ENCODE data around the gene UBE2G2. TPM values are rescaled to one million over a fixed set of nuclear protein-coding genes. Genes with fewer than 3 reads are reported as not detected.

Gene UBE2G2
- total RNA-seq, 1 experiment from 2014 or later: 159 TPM

GRCh38 chr21:44780137-44780502 is 21.5 kb downstream of the UBE2G2 start:
- Histone ChIP-seq H3F3A (ENCODE audit: low read length, unreplicated experiment) (no peaks in the 10 kb centered on the region), H3K4me1 (ENCODE audit: insufficient read depth, low read length) (no peaks in the 10 kb centered on the region; the same call in 1 of the 2 replicates), H2AFZ (ENCODE audit: low read length) (no peak overlapping the region), H3K4me3 (ENCODE audit: low read length) (no peak overlapping the region), H3K36me3 (ENCODE audit: low read depth, low read length) (peaks cover 55% of the 10 kb centered on the region), H3K9ac (ENCODE audit: low read length) (no peak overlapping the region), H3K9me3 (ENCODE audit: low read length) (no peaks in the 10 kb centered on the region), H3K79me2 (ENCODE audit: low read length) (peaks cover 79% of the 10 kb centered on the region), H3K4me2 (ENCODE audit: low read length) (no peak overlapping the region), H3K27ac (ENCODE audit: low read length) (no peak overlapping the region), H4K20me1 (ENCODE audit: low read length) (peaks cover 5% of the 10 kb centered on the region; the same call in 1 of the 2 replicates), H3K27me3 (ENCODE audit: low read length) (no peaks in the 10 kb centered on the region), H3K9me2 (replicated peaks; ENCODE audit: low read length) (no peaks in the 10 kb centered on the region)
- CTCF ChIA-PET: no interaction called here
- ATAC-seq (no peak), DNase-seq (no peak)
- BruUV-seq (replicated peaks): no TSS peak
- POLR2A ChIA-PET (ENCODE audit: unreplicated experiment): no interaction called here
- intact Hi-C loops (cut with micrococcal nuclease): no loop called here
- TF ChIP-seq, protein P1, sequence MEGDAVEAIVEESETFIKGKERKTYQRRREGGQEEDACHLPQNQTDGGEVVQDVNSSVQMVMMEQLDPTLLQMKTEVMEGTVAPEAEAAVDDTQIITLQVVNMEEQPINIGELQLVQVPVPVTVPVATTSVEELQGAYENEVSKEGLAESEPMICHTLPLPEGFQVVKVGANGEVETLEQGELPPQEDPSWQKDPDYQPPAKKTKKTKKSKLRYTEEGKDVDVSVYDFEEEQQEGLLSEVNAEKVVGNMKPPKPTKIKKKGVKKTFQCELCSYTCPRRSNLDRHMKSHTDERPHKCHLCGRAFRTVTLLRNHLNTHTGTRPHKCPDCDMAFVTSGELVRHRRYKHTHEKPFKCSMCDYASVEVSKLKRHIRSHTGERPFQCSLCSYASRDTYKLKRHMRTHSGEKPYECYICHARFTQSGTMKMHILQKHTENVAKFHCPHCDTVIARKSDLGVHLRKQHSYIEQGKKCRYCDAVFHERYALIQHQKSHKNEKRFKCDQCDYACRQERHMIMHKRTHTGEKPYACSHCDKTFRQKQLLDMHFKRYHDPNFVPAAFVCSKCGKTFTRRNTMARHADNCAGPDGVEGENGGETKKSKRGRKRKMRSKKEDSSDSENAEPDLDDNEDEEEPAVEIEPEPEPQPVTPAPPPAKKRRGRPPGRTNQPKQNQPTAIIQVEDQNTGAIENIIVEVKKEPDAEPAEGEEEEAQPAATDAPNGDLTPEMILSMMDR (conservative IDR thresholded peaks at IDR 0.05; ENCODE audit: low read depth, low read length): no peak
- TF ChIP-seq EZH2 (IDR thresholded peaks at IDR 0.05; ENCODE audit: low read length, unreplicated experiment): no peak
- no peak for TF ChIP-seq EZH2phosphoT487 (IDR thresholded peaks at IDR 0.05; ENCODE audit: borderline replicate concordance, low read length)

GRCh38 chr21:44779417-44780136 is 22.0 kb downstream of the UBE2G2 start:
- peaks cover 55% of the 10 kb centered on the region for H3K36me3 ChIP-seq (ENCODE audit: low read depth, low read length)
- ATAC-seq: peak; percentile 44
- H3K79me2 ChIP-seq (ENCODE audit: low read length): peaks cover 78% of the 10 kb centered on the region
- intact Hi-C loops (cut with micrococcal nuclease): no loop called here
- no peaks in the 10 kb centered on the region for H3K27me3 ChIP-seq (ENCODE audit: low read length)
- ChIA-PET POLR2A (ENCODE audit: unreplicated experiment) (no interaction called here), CTCF (interaction anchor here (1.4 kb wide), 1 partner anchor 13 kb away, joined by 3 read pairs; no protein-coding TSS in a partner anchor)
- H4K20me1 ChIP-seq (ENCODE audit: low read length): no peaks in the 10 kb centered on the region
- H3F3A ChIP-seq (ENCODE audit: low read length, unreplicated experiment): no peaks in the 10 kb centered on the region
- no peak for TF ChIP-seq EZH2 (IDR thresholded peaks at IDR 0.05; ENCODE audit: low read length, unreplicated experiment)
- TF ChIP-seq EZH2phosphoT487 (IDR thresholded peaks at IDR 0.05; ENCODE audit: borderline replicate concordance, low read length): no peak
- TF ChIP-seq, protein P1 (conservative IDR thresholded peaks at IDR 0.05; ENCODE audit: low read depth, low read length): no peak
- H2AFZ ChIP-seq (ENCODE audit: low read length): no peak overlapping the region
- no peak overlapping the region for H3K4me2 ChIP-seq (ENCODE audit: low read length)
- no peak for DNase-seq
- H3K9me3 ChIP-seq (ENCODE audit: low read length): no peaks in the 10 kb centered on the region
- H3K4me3 ChIP-seq (ENCODE audit: low read length): no peak overlapping the region
- no peak overlapping the region for H3K9ac ChIP-seq (ENCODE audit: low read length)
- H3K9me2 ChIP-seq (replicated peaks; ENCODE audit: low read length): no peaks in the 10 kb centered on the region
- no peak overlapping the region for H3K27ac ChIP-seq (ENCODE audit: low read length)
- no TSS peak for BruUV-seq (replicated peaks)
- no peaks in the 10 kb centered on the region; the same call in 1 of the 2 replicates for H3K4me1 ChIP-seq (ENCODE audit: insufficient read depth, low read length)

- no peaks in the 10 kb centered on the region; the same call in 1 of the 2 replicates for H3K4me1 ChIP-seq (ENCODE audit: insufficient read depth, low read length)
- no peak overlapping the region for H2AFZ ChIP-seq (ENCODE audit: low read length)
- H3K9me3 ChIP-seq (ENCODE audit: low read length): no peaks in the 10 kb centered on the region
- H3K79me2 ChIP-seq (ENCODE audit: low read length): peaks cover 72% of the 10 kb centered on the region
- no peak overlapping the region for H3K4me2 ChIP-seq (ENCODE audit: low read length)
- peaks cover 55% of the 10 kb centered on the region for H3K36me3 ChIP-seq (ENCODE audit: low read depth, low read length)
- DNase-seq (no peak), ATAC-seq (no peak)
- no peak overlapping the region for H3K9ac ChIP-seq (ENCODE audit: low read length)
- no peak for TF ChIP-seq EZH2phosphoT487 (IDR thresholded peaks at IDR 0.05; ENCODE audit: borderline replicate concordance, low read length)
- TF ChIP-seq EZH2 (IDR thresholded peaks at IDR 0.05; ENCODE audit: low read length, unreplicated experiment): no peak
- TF ChIP-seq, protein P1 (conservative IDR thresholded peaks at IDR 0.05; ENCODE audit: low read depth, low read length): no peak
- H3K9me2 ChIP-seq (replicated peaks; ENCODE audit: low read length): no peaks in the 10 kb centered on the region
- no peak overlapping the region for H3K27ac ChIP-seq (ENCODE audit: low read length)
- intact Hi-C loops (cut with micrococcal nuclease): no loop called here
- H4K20me1 ChIP-seq (ENCODE audit: low read length): no peaks in the 10 kb centered on the region
- POLR2A ChIA-PET (ENCODE audit: unreplicated experiment): interaction anchor here (0.6 kb wide), 1 partner anchor 153 kb away, joined by 17 read pairs; no protein-coding TSS in a partner anchor
- no peak overlapping the region for H3K4me3 ChIP-seq (ENCODE audit: low read length)
- no peaks in the 10 kb centered on the region for H3K27me3 ChIP-seq (ENCODE audit: low read length)
- BruUV-seq (replicated peaks): no TSS peak
- CTCF ChIA-PET: interaction anchor here (1.4 kb wide), 1 partner anchor 14 kb away, joined by 3 read pairs; no protein-coding TSS in a partner anchor
- no peaks in the 10 kb centered on the region for H3F3A ChIP-seq (ENCODE audit: low read length, unreplicated experiment)
Measured at GRCh38 chr21:44778983-44779382, 22.6 kb downstream of the UBE2G2 start.
